Iris pigment epithelial cell (primary cell): ENCODE results near the gene GLB1L.

Source experiments
- DNase-seq: peaks from one replicate; pipeline ENCODE4 v3.0.0-alpha.2; 2011; ENCODE audit warnings: low read depth

Gene GLB1L

GRCh38 chr2:219221957-219222518 is 23.2 kb downstream of the GLB1L start:
- no peak for DNase-seq

GRCh38 chr2:219220652-219221402 is 24.4 kb downstream of the GLB1L start:
- no peak for DNase-seq

GRCh38 chr2:219219784-219220532 is 25.3 kb downstream of the GLB1L start:
- DNase-seq = no peak

- DNase-seq = peak; percentile 94
Measured at GRCh38 chr2:219218732-219219701, 26.2 kb downstream of the GLB1L start, which contains the start of gene ABCB6. Gene ABCB6 (minus strand): TSS chr2:219218958. CDS start chr2:219218673, 285 bp downstream.

GRCh38 chr2:219218217-219218731 is 27.0 kb downstream of the GLB1L start:
- peak; percentile 90 for DNase-seq

- DNase-seq = no peak
Measured at GRCh38 chr2:219216535-219216915, 28.7 kb downstream of the GLB1L start.

GRCh38 chr2:219215871-219216534 is 29.2 kb downstream of the GLB1L start:
- DNase-seq = no peak

GRCh38 chr2:219214786-219215185 is 30.5 kb downstream of the GLB1L start:
- DNase-seq = no peak

- DNase-seq = no peak
Measured at GRCh38 chr2:219214141-219214540, 31.1 kb downstream of the GLB1L start.

GRCh38 chr2:219213486-219214071 is 31.7 kb downstream of the GLB1L start:
- no peak for DNase-seq

GRCh38 chr2:219213026-219213415 is 32.2 kb downstream of the GLB1L start:
- DNase-seq = no peak

- no peak for DNase-seq
Measured at GRCh38 chr2:219210886-219211362, 34.3 kb downstream of the GLB1L start.

- DNase-seq = no peak
Measured at GRCh38 chr2:219210196-219210885, 34.9 kb downstream of the GLB1L start.

GRCh38 chr2:219209236-219210195 is 35.7 kb downstream of the GLB1L start:
- DNase-seq = no peak

GRCh38 chr2:219207884-219208740 is 37.1 kb downstream of the GLB1L start:
- peak; percentile 21 for DNase-seq

GRCh38 chr2:219207134-219207883 is 37.9 kb downstream of the GLB1L start:
- peak; percentile 11 for DNase-seq
